GM21367 (cell line): ENCODE results near the gene SIL1.
"Not testable (repeated sequence)": the region's sequence is repeated elsewhere in the genome, so short reads cannot be mapped to it uniquely, and the experiment has no call there.

ENCODE experiments used
- ATAC-seq: cut with Tn5 transposase; IDR thresholded peaks from one replicate; pipeline ENCODE4 v1.9.1; 2021; ENCODE audit not compliant: unreplicated experiment

Gene SIL1

GRCh38 chr5:139076111-139076510 is 122.1 kb downstream of the SIL1 start:
- no peak for ATAC-seq

GRCh38 chr5:139075066-139076050 is 122.8 kb downstream of the SIL1 start:
- ATAC-seq: no peak

GRCh38 chr5:139073956-139074355 is 124.2 kb downstream of the SIL1 start:
- not testable (repeated sequence) for ATAC-seq

GRCh38 chr5:139068494-139069151 is 129.5 kb downstream of the SIL1 start:
- ATAC-seq: no peak

- no peak for ATAC-seq
Measured at GRCh38 chr5:139068060-139068459, 130.1 kb downstream of the SIL1 start.

- no peak for ATAC-seq
Measured at GRCh38 chr5:139065306-139065705, 132.9 kb downstream of the SIL1 start.

- no peak for ATAC-seq
Measured at GRCh38 chr5:139064613-139065012, 133.6 kb downstream of the SIL1 start.

- no peak for ATAC-seq
Measured at GRCh38 chr5:139063664-139064054, 134.5 kb downstream of the SIL1 start.

- no peak for ATAC-seq
Measured at GRCh38 chr5:139062910-139063663, 135.1 kb downstream of the SIL1 start.

- no peak for ATAC-seq
Measured at GRCh38 chr5:139061856-139062255, 136.3 kb downstream of the SIL1 start.

GRCh38 chr5:139061274-139061673 is 136.9 kb downstream of the SIL1 start:
- no peak for ATAC-seq

- ATAC-seq: no peak
Measured at GRCh38 chr5:139058121-139058520, 140.0 kb downstream of the SIL1 start.

- ATAC-seq: not testable (repeated sequence)
Measured at GRCh38 chr5:139057045-139057939, 140.9 kb downstream of the SIL1 start.

GRCh38 chr5:139052975-139053374 is 145.2 kb downstream of the SIL1 start:
- ATAC-seq: no peak

GRCh38 chr5:139051392-139051791 is 146.8 kb downstream of the SIL1 start:
- ATAC-seq: no peak

GRCh38 chr5:139050432-139050831 is 147.7 kb downstream of the SIL1 start:
- ATAC-seq: no peak

- ATAC-seq: no peak
Measured at GRCh38 chr5:139049780-139050179, 148.4 kb downstream of the SIL1 start.

- no peak for ATAC-seq
Measured at GRCh38 chr5:139046551-139046950, 151.6 kb downstream of the SIL1 start.

- ATAC-seq: no peak
Measured at GRCh38 chr5:139043157-139043905, 154.8 kb downstream of the SIL1 start.

GRCh38 chr5:139040081-139040480 is 158.1 kb downstream of the SIL1 start:
- ATAC-seq: no peak
